Measurements from ENCODE around the gene NKD1.

The NKD1 gene

GRCh38 chr16:50580180-50580798 is 32.1 kb downstream of the NKD1 start:
- ChIA-PET POLR2A (no interaction called here), CTCF (no interaction called here)
- TF ChIP-seq TARDBP (IDR thresholded peaks at IDR 0.05) (no peak), NFRKB (IDR thresholded peaks at IDR 0.05) (no peak), SUZ12 (IDR thresholded peaks at IDR 0.05) (no peak), FOXA1 (IDR thresholded peaks at IDR 0.05) (no peak)
- DNase-seq (ENCODE audit: extremely low spot score), result no peak

- DNase-seq (ENCODE audit: extremely low spot score), result no peak
- ChIA-PET POLR2A (no interaction called here), CTCF (no interaction called here)
- TF ChIP-seq CTBP1 (IDR thresholded peaks at IDR 0.05; ENCODE audit: borderline replicate concordance) (no peak), ARNT (IDR thresholded peaks at IDR 0.05) (no peak), LEF1 (IDR thresholded peaks at IDR 0.05; ENCODE audit: borderline replicate concordance) (no peak), PKNOX1 (IDR thresholded peaks at IDR 0.05) (no peak), ELF4 (IDR thresholded peaks at IDR 0.05) (no peak), BHLHE40 (IDR thresholded peaks at IDR 0.05; ENCODE audit: borderline replicate concordance) (no peak), HDGF (IDR thresholded peaks at IDR 0.05; ENCODE audit: borderline replicate concordance) (no peak), FOXK2 (IDR thresholded peaks at IDR 0.05) (no peak), L3MBTL2 (conservative IDR thresholded peaks at IDR 0.05) (no peak), FOXA1 (IDR thresholded peaks at IDR 0.05) (no peak), SUZ12 (IDR thresholded peaks at IDR 0.05) (no peak)
Measured at GRCh38 chr16:50581845-50582244, 33.6 kb downstream of the NKD1 start.

GRCh38 chr16:50583211-50583610 is 35.0 kb downstream of the NKD1 start:
- TF ChIP-seq PKNOX1 (IDR thresholded peaks at IDR 0.05) (no peak), FOXM1 (IDR thresholded peaks at IDR 0.05; ENCODE audit: borderline replicate concordance) (no peak), ELF4 (IDR thresholded peaks at IDR 0.05) (no peak), NFRKB (IDR thresholded peaks at IDR 0.05) (no peak), L3MBTL2 (conservative IDR thresholded peaks at IDR 0.05) (no peak), HDGF (IDR thresholded peaks at IDR 0.05; ENCODE audit: borderline replicate concordance) (no peak), SP1 (IDR thresholded peaks at IDR 0.05) (no peak)
- CTCF ChIA-PET, result no interaction called here
- POLR2A ChIA-PET, result no interaction called here
- no peak for DNase-seq (ENCODE audit: extremely low spot score)

- no peak for DNase-seq (ENCODE audit: extremely low spot score)
- TF ChIP-seq ZNF384 (IDR thresholded peaks at IDR 0.05), result no peak
- TF ChIP-seq BHLHE40 (IDR thresholded peaks at IDR 0.05; ENCODE audit: borderline replicate concordance), result no peak
- no peak for TF ChIP-seq ELF4 (IDR thresholded peaks at IDR 0.05)
- TF ChIP-seq SUZ12 (IDR thresholded peaks at IDR 0.05), result no peak
- no peak for TF ChIP-seq L3MBTL2 (conservative IDR thresholded peaks at IDR 0.05)
- no peak for TF ChIP-seq CTBP1 (IDR thresholded peaks at IDR 0.05; ENCODE audit: borderline replicate concordance)
- no peak for TF ChIP-seq FOXA1 (IDR thresholded peaks at IDR 0.05)
- TF ChIP-seq SP1 (IDR thresholded peaks at IDR 0.05), result no peak
- no peak for TF ChIP-seq HDGF (IDR thresholded peaks at IDR 0.05; ENCODE audit: borderline replicate concordance)
- TF ChIP-seq TARDBP (IDR thresholded peaks at IDR 0.05), result no peak
- TF ChIP-seq FOXM1 (IDR thresholded peaks at IDR 0.05; ENCODE audit: borderline replicate concordance), result no peak
- TF ChIP-seq LEF1 (IDR thresholded peaks at IDR 0.05; ENCODE audit: borderline replicate concordance), result no peak
- TF ChIP-seq FOXK2 (IDR thresholded peaks at IDR 0.05), result no peak
- TF ChIP-seq NFRKB (IDR thresholded peaks at IDR 0.05), result no peak
- TF ChIP-seq PKNOX1 (IDR thresholded peaks at IDR 0.05), result no peak
- TF ChIP-seq ARNT (IDR thresholded peaks at IDR 0.05), result no peak
- ChIA-PET POLR2A (no interaction called here), CTCF (no interaction called here)
Measured at GRCh38 chr16:50584033-50584722, 36.0 kb downstream of the NKD1 start.

GRCh38 chr16:50585331-50585776 is 37.2 kb downstream of the NKD1 start:
- ChIA-PET POLR2A (no interaction called here), CTCF (no interaction called here)
- DNase-seq (ENCODE audit: extremely low spot score), result no peak
- TF ChIP-seq TARDBP (IDR thresholded peaks at IDR 0.05) (no peak), FOXA1 (IDR thresholded peaks at IDR 0.05) (no peak), FOXM1 (IDR thresholded peaks at IDR 0.05; ENCODE audit: borderline replicate concordance) (no peak), ARNT (IDR thresholded peaks at IDR 0.05) (no peak), ZNF384 (IDR thresholded peaks at IDR 0.05) (no peak), FOXK2 (IDR thresholded peaks at IDR 0.05) (no peak), BHLHE40 (IDR thresholded peaks at IDR 0.05; ENCODE audit: borderline replicate concordance) (no peak), HDGF (IDR thresholded peaks at IDR 0.05; ENCODE audit: borderline replicate concordance) (no peak), PKNOX1 (IDR thresholded peaks at IDR 0.05) (no peak), ELF4 (IDR thresholded peaks at IDR 0.05) (no peak), CTBP1 (IDR thresholded peaks at IDR 0.05; ENCODE audit: borderline replicate concordance) (no peak), SP1 (IDR thresholded peaks at IDR 0.05) (no peak), NFRKB (IDR thresholded peaks at IDR 0.05) (no peak), SUZ12 (IDR thresholded peaks at IDR 0.05) (no peak), LEF1 (IDR thresholded peaks at IDR 0.05; ENCODE audit: borderline replicate concordance) (no peak), L3MBTL2 (conservative IDR thresholded peaks at IDR 0.05) (no peak)
